HepG2 (cell line): Measurements from ENCODE around the gene TSPAN9. TPM values are rescaled to one million over a fixed set of nuclear protein-coding genes. Genes with fewer than 3 reads are reported as not detected.

ENCODE experiments used
- ATAC-seq: fragments of 200-7000 bp; cut with Tn5 transposase; 3 replicates; pipeline ENCODE4 v1.9.1; 2020; ENCODE audit warnings: mild to moderate bottlenecking, moderate library complexity
- BruUV-seq: library from RNA; stranded (reverse); fragments of 400-500 nt; replicated peaks from 2 replicates; lab custom pipeline; 2021; lab: Mats Ljungman, UMichigan
- CTCF ChIA-PET: fragments of 300-600 bp; formaldehyde crosslinking; extraction: SDS; loops from one replicate; lab custom pipeline; 2021; ENCODE audit warnings: low total read pairs, inconsistent platforms, low intra/inter-chr PET ratio; lab: Yijun Ruan, JAX
- POLR2A ChIA-PET: fragments of 350-600 bp; sonication (Branson Sonifier 250); formaldehyde crosslinking; loops from one replicate; lab custom pipeline; 2020; ENCODE audit warnings: antibody characterized with exemption, inconsistent platforms; lab: Yijun Ruan, JAX
- DNase-seq: peaks from one replicate; pipeline ENCODE4 v3.0.0-alpha.2; 2015; ENCODE audit warnings: low spot score
- FAIRE-seq: peaks from 3 replicates; lab custom pipeline; 2011; peaks lifted over from hg19 to GRCh38; lab: Jason Lieb, UNC
- H2AFZ ChIP-seq: one replicate; pipeline ENCODE4 v1.6.1; 2011; ENCODE audit warnings: low read length, inconsistent platforms
- H3K27ac ChIP-seq: fragments of 300-600 bp; 3 replicates; pipeline ENCODE4 v1.8.0; 2011; ENCODE audit warnings: mixed run types, mild to moderate bottlenecking, mixed read lengths, low read length, inconsistent platforms; ENCODE audit not compliant: insufficient read depth; ENCODE audit errors: extremely low read length
- H3K27me3 ChIP-seq, 2 experiments: fragments of 200-600 bp in 1 of 2; 2 replicates in 1 of 2; 3 replicates in 1 of 2; pipeline versions ENCODE4 v1.6.0 to v1.8.0; 2011; ENCODE audit warnings: low read length in 2 of 2, mild to moderate bottlenecking in 2 of 2, moderate library complexity in 2 of 2, inconsistent platforms in 1 of 2; ENCODE audit not compliant: insufficient read depth in 2 of 2, control insufficient read depth in 1 of 2
- H3K36me3 ChIP-seq, 2 experiments: fragments of 200-600 bp in 1 of 2; replicated peaks in 1 of 2; 2 replicates in 1 of 2; 3 replicates in 1 of 2; pipeline versions ENCODE4 v1.5.1 to v1.8.0; 2011; ENCODE audit warnings: low read length in 2 of 2, inconsistent platforms in 1 of 2; ENCODE audit not compliant: insufficient read depth in 2 of 2, control insufficient read depth in 1 of 2
- H3K4me1 ChIP-seq: 2 replicates; pipeline ENCODE4 v1.5.1; 2012; ENCODE audit warnings: low read length, inconsistent platforms; ENCODE audit not compliant: insufficient read depth
- H3K4me2 ChIP-seq: 2 replicates; pipeline ENCODE4 v1.6.0; 2011; ENCODE audit warnings: low read depth, low read length, inconsistent platforms
- H3K4me3 ChIP-seq, 3 experiments: fragments of 200-600 bp in 1 of 3; sonication (generic), shearing (Covaris generic) in 1 of 3; replicated peaks in 1 of 3; 2 replicates each; pipeline ENCODE4 v1.5.1; 2011 to 2016; ENCODE audit warnings: low read length in 3 of 3, inconsistent platforms in 2 of 3, low read depth in 2 of 3, mild to moderate bottlenecking in 2 of 3, control low read depth in 1 of 3, mixed read lengths in 1 of 3; ENCODE audit not compliant: insufficient read depth in 1 of 3
- H3K79me2 ChIP-seq: one replicate; pipeline ENCODE4 v1.6.1; 2011; ENCODE audit warnings: low read length, inconsistent platforms; ENCODE audit not compliant: insufficient read depth
- H3K9ac ChIP-seq: 2 replicates; pipeline ENCODE4 v1.6.0; 2011; ENCODE audit warnings: mild to moderate bottlenecking, low read depth, low read length, inconsistent platforms; ENCODE audit not compliant: insufficient read depth
- H3K9me3 ChIP-seq: 2 replicates; pipeline ENCODE4 v1.5.1; 2012; ENCODE audit warnings: mild to moderate bottlenecking, low read length
- H4K20me1 ChIP-seq: 2 replicates; pipeline ENCODE4 v1.6.0; 2011; ENCODE audit warnings: inconsistent platforms, mild to moderate bottlenecking, low read length, moderate library complexity; ENCODE audit not compliant: insufficient read depth
- BHLHE40 ChIP-seq: IDR thresholded peaks from 2 replicates; pipeline ENCODE4 v1.6.1; 2011; ENCODE audit warnings: low read length, improper control_type of control experiment
- BRCA1 ChIP-seq: sonication (generic); formaldehyde crosslinking; IDR thresholded peaks from 2 replicates; pipeline ENCODE4 v1.4.0; 2020; ENCODE audit warnings: missing genetic modification reagents
- CC2D1A ChIP-seq: sonication (generic); formaldehyde crosslinking; IDR thresholded peaks from 2 replicates; pipeline ENCODE4 v1.8.1; 2023; ENCODE audit warnings: mild to moderate bottlenecking, missing genetic modification reagents
- ISX ChIP-seq: sonication (generic); formaldehyde crosslinking; conservative IDR thresholded peaks from 2 replicates; pipeline ENCODE4 v1.5.0; 2020; ENCODE audit warnings: missing genetic modification reagents
- KDM5B ChIP-seq: sonication (generic); formaldehyde crosslinking; IDR thresholded peaks from 2 replicates; pipeline ENCODE4 v1.4.0; 2020; ENCODE audit warnings: missing genetic modification reagents, mild to moderate bottlenecking, borderline replicate concordance
- SRSF1 ChIP-seq: fragments of 200-400 bp; formaldehyde crosslinking; optimal IDR thresholded peaks from 2 replicates; pipeline ENCODE3; 2017; ENCODE audit warnings: mild to moderate bottlenecking, low read depth, low read length, moderate library complexity
- TBX2 ChIP-seq: sonication (generic); formaldehyde crosslinking; IDR thresholded peaks from 2 replicates; pipeline ENCODE4 v1.5.0; 2020; ENCODE audit warnings: missing genetic modification reagents, mild to moderate bottlenecking, borderline replicate concordance
- ZBTB20 ChIP-seq: sonication (generic); formaldehyde crosslinking; IDR thresholded peaks from 2 replicates; pipeline ENCODE4 v1.8.1; 2023; ENCODE audit warnings: missing genetic modification reagents, low read depth, mild to moderate bottlenecking, borderline replicate concordance
- ZNF333 ChIP-seq: sonication (generic); formaldehyde crosslinking; IDR thresholded peaks from 2 replicates; pipeline ENCODE4 v1.4.0; 2020; ENCODE audit warnings: mild to moderate bottlenecking, missing genetic modification reagents, borderline replicate concordance
- ZNF619 ChIP-seq: sonication (generic); formaldehyde crosslinking; IDR thresholded peaks from 2 replicates; pipeline ENCODE4 v1.4.0; 2020; ENCODE audit warnings: mild to moderate bottlenecking, missing genetic modification reagents
- ZSCAN21 ChIP-seq: sonication (generic); formaldehyde crosslinking; IDR thresholded peaks from 2 replicates; pipeline ENCODE4 v1.8.0; 2022; ENCODE audit warnings: mild to moderate bottlenecking, missing genetic modification reagents, moderate library complexity, borderline replicate concordance
- WGBS: methylation state at CpG from one replicate; pipeline ENCODE4 v1.1.6; 2017; ENCODE audit warnings: low lambda C conversion rate; 5-methylcytosine and 5-hydroxymethylcytosine counted together
- in situ Hi-C: cut with HindIII; loops from 2 replicates; pipeline ENCODE4 v1.10.0; 2017; ENCODE audit warnings: low pct_unique_long_range_greater_than_20kb; ENCODE audit not compliant: extremely low pct_ligation_motif_present
- intact Hi-C: fragments of 100-400 bp; cut with micrococcal nuclease; formaldehyde crosslinking; loops from one replicate; pipeline ENCODE4 v1.10.0; 2022; ENCODE audit not compliant: unreplicated experiment
- polyA plus RNA-seq, 8 experiments: library from polyadenylated mRNA; depleted of rRNA in 3 of 8; stranded (reverse) in 7 of 8; unstranded in 1 of 8; fragments of >200 nt; fragmentation: Illumina TruSeq in 4 of 8; extraction: Trizol in 4 of 8; gene quantifications; 2 replicates each; pipeline versions ENCODE4 v1.2.1 to v1.2.3, GENCODE V29; 2011 to 2016; ENCODE audit warnings: low read depth in 4 of 8, missing spikeins in 1 of 8, mixed read lengths in 1 of 8; ENCODE audit not compliant: insufficient read depth in 1 of 8
- total RNA-seq, 5 experiments: library from RNA; depleted of rRNA; stranded (reverse); fragments of >200 nt; fragmentation: Illumina TruSeq; extraction: Trizol; gene quantifications; 2 replicates each; pipeline ENCODE4 v1.2.3, GENCODE V29; 2016; ENCODE audit warnings: low read depth in 1 of 5
- TF ChIP-seq, protein P1 (sequence below): sonication (generic); formaldehyde crosslinking; IDR thresholded peaks from 2 replicates; pipeline ENCODE4 v1.5.0; 2020; ENCODE audit warnings: missing genetic modification reagents
- TF ChIP-seq, protein P2 (sequence below): sonication (generic); formaldehyde crosslinking; IDR thresholded peaks from 2 replicates; pipeline ENCODE4 v1.4.0; 2020; ENCODE audit warnings: missing genetic modification reagents
- TF ChIP-seq, protein P3 (sequence below): sonication (generic); formaldehyde crosslinking; IDR thresholded peaks from 2 replicates; pipeline ENCODE4 v1.5.1; 2020; ENCODE audit warnings: mild to moderate bottlenecking, missing genetic modification reagents, borderline replicate concordance
- TF ChIP-seq, protein P4 (sequence below): sonication (generic); formaldehyde crosslinking; IDR thresholded peaks from 2 replicates; pipeline ENCODE4; 2020; ENCODE audit warnings: missing genetic modification reagents, mild to moderate bottlenecking, borderline replicate concordance

Gene TSPAN9
- total and polyA plus RNA-seq, 2 of the 13 experiments (the other 11 are each of a cell fraction or from before 2014, with no cell fraction given): 18.1 to 42.3 TPM

DNA sequence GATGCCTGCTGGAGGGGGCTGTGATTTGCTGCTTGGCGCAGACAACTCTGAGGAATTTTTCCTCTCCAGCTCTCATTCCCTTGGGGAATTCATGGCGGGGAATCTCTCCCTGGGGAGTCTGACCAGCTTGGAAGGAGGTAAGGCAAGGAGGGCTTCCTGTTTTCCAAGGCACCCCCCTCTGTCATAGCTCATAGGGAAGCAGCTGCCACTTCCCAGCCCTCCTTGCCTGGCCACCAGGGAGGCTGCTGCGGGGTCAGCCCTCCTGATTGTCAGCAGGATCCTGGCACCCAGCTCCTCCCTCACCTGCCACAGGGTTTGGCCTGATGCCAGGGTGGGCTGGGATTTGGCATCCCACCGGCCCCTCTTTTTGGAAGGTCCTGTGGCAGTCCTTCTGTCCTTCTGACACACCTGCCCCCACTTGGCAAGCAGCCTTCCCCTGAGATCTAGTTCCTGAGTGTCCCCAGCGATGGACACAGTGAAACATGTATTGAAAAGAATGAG is 74.9 kb downstream of the TSPAN9 start (continued):
- TF ChIP-seq CC2D1A (CRISPR knock-in tag): no peak
- no peak for TF ChIP-seq ZNF619 (CRISPR knock-in tag)
- no peak for TF ChIP-seq BHLHE40
- TF ChIP-seq, protein P1, sequence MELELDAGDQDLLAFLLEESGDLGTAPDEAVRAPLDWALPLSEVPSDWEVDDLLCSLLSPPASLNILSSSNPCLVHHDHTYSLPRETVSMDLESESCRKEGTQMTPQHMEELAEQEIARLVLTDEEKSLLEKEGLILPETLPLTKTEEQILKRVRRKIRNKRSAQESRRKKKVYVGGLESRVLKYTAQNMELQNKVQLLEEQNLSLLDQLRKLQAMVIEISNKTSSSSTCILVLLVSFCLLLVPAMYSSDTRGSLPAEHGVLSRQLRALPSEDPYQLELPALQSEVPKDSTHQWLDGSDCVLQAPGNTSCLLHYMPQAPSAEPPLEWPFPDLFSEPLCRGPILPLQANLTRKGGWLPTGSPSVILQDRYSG: no peak
- no peak for TF ChIP-seq ZNF333 (CRISPR knock-in tag)

DNA sequence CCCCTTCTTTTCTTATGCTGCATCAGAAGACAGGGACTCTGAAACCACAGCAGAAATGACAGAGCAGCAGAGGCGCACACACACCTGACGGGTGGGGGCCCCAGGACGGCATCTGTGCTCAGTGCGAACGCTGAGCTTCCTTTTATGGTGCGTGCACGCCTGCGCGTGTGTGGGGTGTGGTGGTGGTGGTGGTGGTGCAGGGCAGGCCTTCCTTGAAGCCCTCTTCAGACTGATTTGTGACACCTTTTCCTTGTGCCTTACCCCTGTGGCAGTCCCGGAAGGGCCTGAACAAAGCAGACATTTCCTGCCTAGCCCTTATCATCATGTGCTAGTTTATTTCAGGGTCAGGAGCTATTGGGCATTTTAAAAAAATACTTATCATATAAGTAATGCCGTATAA is 75.7 kb downstream of the TSPAN9 start:
- Histone ChIP-seq H3K27ac (no peak overlapping the region), H3K36me3 (peaks cover 0 to 3% of the 10 kb centered on the region in 2 experiments; a peak in 3 of 5 replicates), H3K79me2 (no peaks in the 10 kb centered on the region), H3K4me2 (no peak overlapping the region), H3K9ac (no peak overlapping the region), H4K20me1 (peaks cover 2% of the 10 kb centered on the region; the same call in 1 of the 2 replicates), H3K4me1 (no peaks in the 10 kb centered on the region; the same call in 1 of the 2 replicates), H2AFZ (no peak overlapping the region), H3K9me3 (no peaks in the 10 kb centered on the region), H3K4me3 (no peak overlapping the region), H3K27me3 (no peaks in the 10 kb centered on the region)
- ChIA-PET CTCF (no interaction called here), POLR2A (no interaction called here)
- in situ Hi-C loops (no loop called here), intact Hi-C loops (no loop called here)
- 97% methylated on average over 11 of the region's 11 CpGs for WGBS
- no peak for ATAC-seq
- BruUV-seq: no TSS peak
- no peak for DNase-seq
- no peak for FAIRE-seq
- TF ChIP-seq ZBTB20 (no peak), ZSCAN21 (no peak), TBX2 (CRISPR knock-in tag) (no peak), ISX (CRISPR knock-in tag) (no peak), SRSF1 (no peak), BRCA1 (CRISPR knock-in tag) (no peak), KDM5B (CRISPR knock-in tag) (no peak)
- TF ChIP-seq, protein P2, sequence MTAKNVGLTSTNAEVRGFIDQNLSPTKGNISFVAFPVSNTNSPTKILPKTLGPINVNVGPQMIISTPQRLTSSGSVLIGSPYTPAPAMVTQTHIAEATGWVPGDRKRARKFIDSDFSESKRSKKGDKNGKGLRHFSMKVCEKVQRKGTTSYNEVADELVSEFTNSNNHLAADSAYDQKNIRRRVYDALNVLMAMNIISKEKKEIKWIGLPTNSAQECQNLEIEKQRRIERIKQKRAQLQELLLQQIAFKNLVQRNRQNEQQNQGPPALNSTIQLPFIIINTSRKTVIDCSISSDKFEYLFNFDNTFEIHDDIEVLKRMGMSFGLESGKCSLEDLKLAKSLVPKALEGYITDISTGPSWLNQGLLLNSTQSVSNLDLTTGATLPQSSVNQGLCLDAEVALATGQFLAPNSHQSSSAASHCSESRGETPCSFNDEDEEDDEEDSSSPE (CRISPR knock-in tag): no peak
- TF ChIP-seq, protein P3, sequence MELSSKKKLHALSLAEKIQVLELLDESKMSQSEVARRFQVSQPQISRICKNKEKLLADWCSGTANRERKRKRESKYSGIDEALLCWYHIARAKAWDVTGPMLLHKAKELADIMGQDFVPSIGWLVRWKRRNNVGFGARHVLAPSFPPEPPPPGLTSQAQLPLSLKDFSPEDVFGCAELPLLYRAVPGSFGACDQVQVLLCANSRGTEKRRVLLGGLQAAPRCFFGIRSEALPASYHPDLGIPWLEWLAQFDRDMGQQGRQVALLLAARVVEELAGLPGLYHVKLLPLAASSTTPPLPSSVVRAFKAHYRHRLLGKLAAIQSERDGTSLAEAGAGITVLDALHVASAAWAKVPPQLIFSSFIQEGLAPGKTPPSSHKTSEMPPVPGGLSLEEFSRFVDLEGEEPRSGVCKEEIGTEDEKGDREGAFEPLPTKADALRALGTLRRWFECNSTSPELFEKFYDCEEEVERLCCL: no peak
- TF ChIP-seq, protein P4, sequence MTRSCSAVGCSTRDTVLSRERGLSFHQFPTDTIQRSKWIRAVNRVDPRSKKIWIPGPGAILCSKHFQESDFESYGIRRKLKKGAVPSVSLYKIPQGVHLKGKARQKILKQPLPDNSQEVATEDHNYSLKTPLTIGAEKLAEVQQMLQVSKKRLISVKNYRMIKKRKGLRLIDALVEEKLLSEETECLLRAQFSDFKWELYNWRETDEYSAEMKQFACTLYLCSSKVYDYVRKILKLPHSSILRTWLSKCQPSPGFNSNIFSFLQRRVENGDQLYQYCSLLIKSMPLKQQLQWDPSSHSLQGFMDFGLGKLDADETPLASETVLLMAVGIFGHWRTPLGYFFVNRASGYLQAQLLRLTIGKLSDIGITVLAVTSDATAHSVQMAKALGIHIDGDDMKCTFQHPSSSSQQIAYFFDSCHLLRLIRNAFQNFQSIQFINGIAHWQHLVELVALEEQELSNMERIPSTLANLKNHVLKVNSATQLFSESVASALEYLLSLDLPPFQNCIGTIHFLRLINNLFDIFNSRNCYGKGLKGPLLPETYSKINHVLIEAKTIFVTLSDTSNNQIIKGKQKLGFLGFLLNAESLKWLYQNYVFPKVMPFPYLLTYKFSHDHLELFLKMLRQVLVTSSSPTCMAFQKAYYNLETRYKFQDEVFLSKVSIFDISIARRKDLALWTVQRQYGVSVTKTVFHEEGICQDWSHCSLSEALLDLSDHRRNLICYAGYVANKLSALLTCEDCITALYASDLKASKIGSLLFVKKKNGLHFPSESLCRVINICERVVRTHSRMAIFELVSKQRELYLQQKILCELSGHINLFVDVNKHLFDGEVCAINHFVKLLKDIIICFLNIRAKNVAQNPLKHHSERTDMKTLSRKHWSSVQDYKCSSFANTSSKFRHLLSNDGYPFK (CRISPR knock-in tag): no peak
